Testis (tissue), 3 donors: Measurements from ENCODE around the gene P4HTM. TPM values are rescaled to one million over a fixed set of nuclear protein-coding genes. Genes with fewer than 3 reads are reported as not detected.

Experiments
- DNase-seq: peaks from one replicate; pipeline ENCODE4 v3.0.0-alpha.2; 2019
- H3K27ac ChIP-seq, 2 donors: fragments of 200-600 bp; sonication (generic); one replicate each; pipeline ENCODE4 v1.5.1; 2019
- H3K27me3 ChIP-seq: fragments of 200-600 bp; sonication (generic); one replicate; pipeline ENCODE4 v1.5.1; 2019
- H3K36me3 ChIP-seq: fragments of 200-600 bp; sonication (generic); one replicate; pipeline ENCODE4 v1.5.1; 2017; ENCODE audit warnings: low read depth; ENCODE audit errors: missing control alignments
- H3K4me1 ChIP-seq: fragments of 200-600 bp; sonication (generic); one replicate; pipeline ENCODE4 v1.5.1; 2019
- H3K4me3 ChIP-seq, 2 donors: fragments of 200-600 bp; sonication (generic); one replicate each; pipeline ENCODE4 v1.5.1; 2017 to 2019
- H3K9me3 ChIP-seq: fragments of 200-600 bp; sonication (generic); one replicate; pipeline ENCODE4 v1.5.1; 2017
- CTCF ChIP-seq, 3 experiments: fragments of 450-650 bp in 2 of 3; fragments of 200-600 bp in 1 of 3; sonication (generic) in 1 of 3; IDR thresholded peaks; one replicate each; pipeline ENCODE4 v1.5.1; 2016 to 2019; ENCODE audit warnings: antibody characterized with exemption in 3 of 3, mild to moderate bottlenecking in 2 of 3, moderate library complexity in 1 of 3
- POLR2A ChIP-seq: fragments of 450-650 bp; IDR thresholded peaks from one replicate; pipeline ENCODE4 v1.6.1; 2017; ENCODE audit warnings: antibody characterized with exemption, mild to moderate bottlenecking, moderate library complexity
- WGBS, 2 donors: methylation state at CpG; one replicate each; pipeline ENCODE4 v1.1.5; 2018; 5-methylcytosine and 5-hydroxymethylcytosine counted together
- intact Hi-C: fragments of 100-400 bp; cut with DNase I; formaldehyde crosslinking; loops from one replicate; pipeline ENCODE4 v1.15.1; 2023; ENCODE audit warnings: low total_unique reads
- polyA plus RNA-seq: library from polyadenylated mRNA; stranded (reverse); fragments of 350-450 nt; fragmentation: Illumina TruSeq; extraction: RNeasy Lipid Tissue Mini Kit (QIAGEN cat#74804); gene quantifications from one replicate; pipeline ENCODE4 v1.2.3, GENCODE V29; 2014; ENCODE audit warnings: low read depth, low replicate concordance; ENCODE audit not compliant: insufficient read depth
- total RNA-seq, 2 donors: library from RNA; depleted of rRNA; stranded (reverse); fragments of >200 nt; gene quantifications; one replicate each; pipeline ENCODE4 v1.2.3, GENCODE V29; 2016

Gene P4HTM
- total and polyA plus RNA-seq, 3 donors from 2014 or later = 52.3 to 122 (median 107) TPM

GRCh38 chr3:48982016-48982415 lies 8.0 kb upstream of the P4HTM start:
- H3K4me3 ChIP-seq = no peak overlapping the region
- no peaks in the 10 kb centered on the region for H3K9me3 ChIP-seq
- no peak for DNase-seq
- no peak overlapping the region for H3K27ac ChIP-seq
- intact Hi-C loops = no loop called here
- no peaks in the 10 kb centered on the region for H3K36me3 ChIP-seq
- no peaks in the 10 kb centered on the region for H3K27me3 ChIP-seq
- TF ChIP-seq CTCF (IDR thresholded peaks at IDR 0.05) = no peak
- TF ChIP-seq POLR2A = no peak
- peaks cover 8% of the 10 kb centered on the region for H3K4me1 ChIP-seq

GRCh38 chr3:48982686-48983085 lies 7.4 kb upstream of the P4HTM start:
- H3K27me3 ChIP-seq = no peaks in the 10 kb centered on the region
- intact Hi-C loops = no loop called here
- TF ChIP-seq CTCF (IDR thresholded peaks at IDR 0.05) = no peak
- TF ChIP-seq POLR2A = no peak
- peaks cover 3% of the 10 kb centered on the region for H3K4me1 ChIP-seq
- WGBS, 2 donors = 75 to 79% methylated on average over 5 of the region's 5 CpGs
- no peak overlapping the region for H3K27ac ChIP-seq
- no peaks in the 10 kb centered on the region for H3K9me3 ChIP-seq
- no peaks in the 10 kb centered on the region for H3K36me3 ChIP-seq
- no peak overlapping the region for H3K4me3 ChIP-seq
- no peak for DNase-seq

GRCh38 chr3:48983096-48983495 lies 6.9 kb upstream of the P4HTM start:
- no peak for DNase-seq
- TF ChIP-seq CTCF (IDR thresholded peaks at IDR 0.05) (no peak), POLR2A (no peak)
- intact Hi-C loops = no loop called here
- no peak overlapping the region for H3K27ac ChIP-seq
- H3K4me1 ChIP-seq = no peaks in the 10 kb centered on the region
- no peaks in the 10 kb centered on the region for H3K9me3 ChIP-seq
- WGBS, 2 donors = 95 to 96% methylated on average over 4 of the region's 4 CpGs
- no peaks in the 10 kb centered on the region for H3K27me3 ChIP-seq
- no peak overlapping the region for H3K4me3 ChIP-seq
- H3K36me3 ChIP-seq = no peaks in the 10 kb centered on the region

GRCh38 chr3:48984663-48985062 lies 5.4 kb upstream of the P4HTM start:
- Histone ChIP-seq H3K36me3 (no peaks in the 10 kb centered on the region), H3K27ac (no peak overlapping the region), H3K27me3 (no peaks in the 10 kb centered on the region), H3K4me3 (no peak overlapping the region), H3K4me1 (peaks cover 6% of the 10 kb centered on the region), H3K9me3 (no peaks in the 10 kb centered on the region)
- intact Hi-C loops = no loop called here
- no peak for DNase-seq
- TF ChIP-seq CTCF (IDR thresholded peaks at IDR 0.05) (no peak), POLR2A (no peak)

- no peak for DNase-seq
- Histone ChIP-seq H3K27ac (no peak overlapping the region), H3K4me1 (peaks cover 8% of the 10 kb centered on the region), H3K4me3 (no peak overlapping the region), H3K27me3 (no peaks in the 10 kb centered on the region), H3K9me3 (no peaks in the 10 kb centered on the region), H3K36me3 (no peaks in the 10 kb centered on the region)
- no peak for TF ChIP-seq POLR2A
- TF ChIP-seq CTCF (IDR thresholded peaks at IDR 0.05) = no peak
- intact Hi-C loops = no loop called here
- 88 to 90% methylated on average over 7 of the region's 7 CpGs for WGBS, 2 donors
Observed at GRCh38 chr3:48985831-48986376, 4.1 kb upstream of the P4HTM start.
